NCI-H1092 (cell line): ENCODE results near the gene TMEM238L.

ENCODE experiments used
- DNase-seq: peaks from one replicate; lab custom pipeline; 2025; lab: John Stamatoyannopoulos, UW

TMEM238L gene

DNA sequence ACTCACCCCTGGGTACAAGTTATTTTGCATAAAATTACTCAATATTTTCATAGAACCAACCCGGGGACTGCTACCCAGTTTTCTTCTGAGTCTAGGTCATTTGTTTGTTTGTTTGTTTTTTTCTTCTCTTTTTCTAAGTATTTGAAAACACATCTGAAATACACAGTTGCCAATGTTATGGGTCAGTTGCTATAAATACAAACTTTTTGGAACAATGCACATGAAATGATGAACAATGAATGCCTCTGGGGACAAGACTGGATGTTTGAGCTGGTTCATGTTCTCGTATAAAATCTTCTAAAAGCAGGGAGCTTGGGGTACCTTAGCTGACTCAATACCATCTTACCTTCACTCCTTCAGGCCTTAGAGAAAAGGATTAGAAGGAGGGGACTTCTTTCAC, 30.5 kb downstream of the TMEM238L start:
- no peak for DNase-seq

DNA sequence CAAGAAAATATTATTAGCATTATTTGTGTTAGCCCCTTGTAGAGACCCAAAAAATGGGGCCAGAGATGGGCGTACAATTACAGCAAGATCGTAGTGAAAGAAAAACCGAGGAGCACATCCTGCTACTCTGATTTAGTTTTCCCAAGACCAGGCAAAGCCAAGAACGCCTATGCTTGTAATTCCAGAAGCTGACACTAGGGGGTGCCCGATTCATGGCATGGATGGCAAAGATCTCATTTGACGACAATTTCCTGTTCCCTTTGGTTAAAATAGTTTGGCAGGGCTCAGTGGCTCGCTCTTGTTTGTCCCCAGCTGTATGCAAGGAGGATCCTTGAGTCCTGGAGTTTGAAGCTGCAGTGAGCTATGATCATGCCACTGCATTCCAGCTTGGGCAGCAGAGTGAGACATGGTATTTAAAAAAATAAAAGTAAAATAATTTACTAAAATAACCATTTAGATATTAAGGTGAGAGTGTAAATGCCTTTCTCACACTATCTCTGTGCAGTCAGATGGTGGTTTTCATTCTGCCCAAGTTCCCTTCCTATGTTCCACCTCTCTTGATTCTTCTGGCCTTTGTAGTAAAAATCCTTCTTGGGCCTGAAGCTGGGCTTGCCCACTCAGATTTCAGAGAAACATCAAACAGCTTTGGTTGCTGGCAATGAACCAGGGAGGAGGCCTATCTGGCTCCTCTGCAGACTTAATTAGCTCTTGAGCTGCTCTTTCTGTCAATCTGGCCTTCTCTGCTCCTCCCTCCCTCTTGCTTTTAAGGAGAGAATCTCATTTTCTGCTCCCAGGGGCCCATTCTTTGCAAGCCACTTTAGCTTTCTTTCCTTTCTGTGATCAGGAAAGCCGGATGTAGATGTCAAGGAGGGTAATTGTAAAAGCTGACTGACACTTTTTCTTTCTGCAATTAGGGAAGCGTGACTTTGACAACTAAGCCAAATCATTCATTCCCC, 31.2 kb downstream of the TMEM238L start:
- no peak for DNase-seq

- DNase-seq, result no peak
Measured at GRCh38 chr17:10771148-10771547, 32.8 kb downstream of the TMEM238L start.

DNA sequence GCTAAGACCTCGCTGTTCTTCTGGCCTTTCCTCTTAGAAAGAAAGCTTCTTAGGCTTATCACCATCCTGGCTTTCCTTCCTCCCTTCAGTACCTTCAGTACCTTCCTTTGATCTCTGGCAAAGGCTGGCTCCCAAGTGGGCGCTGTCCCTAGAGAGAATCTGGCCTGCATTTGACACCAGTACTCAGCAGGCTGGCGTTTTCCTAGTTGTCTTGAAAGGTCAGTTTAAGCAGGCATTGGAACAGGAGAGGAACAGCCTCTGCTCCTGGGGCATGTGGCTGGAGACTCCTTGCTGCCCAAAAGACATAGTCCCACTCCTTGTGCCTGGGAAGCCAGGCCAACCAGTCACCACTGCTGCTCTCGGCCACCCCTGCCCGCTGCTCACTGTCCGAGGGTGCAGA, 34.1 kb downstream of the TMEM238L start:
- DNase-seq, result no peak

DNA sequence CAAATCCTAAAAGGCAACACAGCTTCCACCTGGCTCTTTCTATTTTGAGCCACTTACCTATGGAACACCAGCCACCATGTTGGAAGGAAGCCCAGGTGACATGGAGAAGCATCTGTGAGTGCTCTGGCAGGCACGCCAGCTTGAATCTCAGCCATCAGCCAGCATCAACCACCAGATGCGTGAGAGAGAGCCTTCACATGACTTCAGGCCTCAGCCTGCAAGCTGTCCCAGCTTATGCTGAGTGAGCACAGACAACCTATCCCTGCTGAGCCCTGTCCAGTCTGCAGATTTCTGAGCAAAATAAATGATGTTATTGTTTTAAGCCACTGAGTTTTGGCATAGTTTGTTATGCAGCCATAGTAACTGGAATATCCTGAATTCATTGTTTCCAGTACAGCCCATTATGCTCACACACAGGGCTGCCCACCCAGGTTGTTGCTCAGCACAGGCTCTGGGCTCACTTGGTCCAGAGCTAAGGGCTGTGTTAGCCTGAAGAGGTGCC, 35.1 kb downstream of the TMEM238L start:
- DNase-seq, result no peak

GRCh38 chr17:10767232-10767631, 36.7 kb downstream of the TMEM238L start:
- DNase-seq, result no peak

- DNase-seq, result no peak
Measured at GRCh38 chr17:10762037-10762436, 41.9 kb downstream of the TMEM238L start.

DNA sequence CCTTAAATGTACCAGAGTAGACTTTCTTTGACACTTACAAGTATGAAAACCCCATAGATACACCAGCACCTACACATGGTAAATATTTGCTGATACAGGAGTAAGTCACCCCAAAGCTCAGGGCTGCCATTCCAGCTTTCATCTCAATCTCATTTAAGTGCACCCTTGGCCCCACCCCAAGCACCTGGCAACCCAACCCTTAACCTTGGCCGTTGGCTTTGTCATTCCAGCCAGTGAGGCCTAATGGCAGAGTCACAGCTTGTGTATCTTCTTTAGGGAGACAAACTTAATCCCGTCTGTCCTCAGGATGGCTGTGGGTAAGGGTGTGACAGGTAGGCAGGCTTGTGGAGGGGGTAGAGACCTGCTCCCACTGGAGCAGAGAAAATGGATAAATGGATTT, 42.6 kb downstream of the TMEM238L start:
- no peak for DNase-seq

- no peak for DNase-seq
Measured at GRCh38 chr17:10758062-10758461, 45.8 kb downstream of the TMEM238L start.

DNA sequence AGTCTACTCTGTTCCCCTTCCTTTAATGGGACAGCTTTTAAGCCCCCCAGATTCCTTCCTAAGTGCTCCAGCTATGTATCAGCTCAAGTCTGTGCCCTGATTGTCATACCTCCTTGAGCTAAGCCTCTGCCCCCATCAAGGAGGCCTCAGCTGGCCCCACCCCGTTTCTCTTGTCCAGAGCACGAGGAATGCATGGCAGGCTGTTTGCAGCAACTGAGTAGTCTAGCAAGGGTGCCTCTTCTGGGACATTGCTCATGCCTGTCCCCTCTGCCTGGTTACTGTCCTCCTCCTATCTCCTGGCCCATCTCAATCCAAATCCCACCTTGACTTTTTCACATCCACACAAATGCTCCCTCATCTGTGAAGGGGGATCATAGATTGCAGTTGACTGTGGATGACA, 46.3 kb downstream of the TMEM238L start:
- DNase-seq, result no peak

- DNase-seq, result no peak
Measured at GRCh38 chr17:10757067-10757466, 46.8 kb downstream of the TMEM238L start.

DNA sequence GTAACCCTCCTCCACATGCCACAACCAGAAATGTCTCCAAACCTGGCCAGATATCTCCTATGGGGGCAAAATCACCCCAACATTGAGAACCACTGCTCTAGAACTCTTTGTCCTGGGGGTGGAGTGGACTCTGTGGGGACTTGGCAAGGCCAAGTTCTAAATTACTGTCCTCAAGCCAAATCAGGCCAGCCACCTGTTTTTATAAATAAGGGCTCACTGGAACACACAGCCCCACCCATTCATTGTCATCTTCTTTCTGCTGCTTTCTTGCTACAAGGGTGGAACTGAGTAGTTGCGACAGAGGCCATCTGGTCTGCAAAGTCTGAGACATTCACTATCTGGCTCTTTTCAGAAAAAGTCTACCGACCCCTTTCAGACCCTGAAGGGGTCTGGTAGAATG, 47.3 kb downstream of the TMEM238L start:
- DNase-seq, result no peak

- no peak for DNase-seq
Measured at GRCh38 chr17:10756185-10756584, 47.7 kb downstream of the TMEM238L start.

GRCh38 chr17:10755592-10756127, 48.2 kb downstream of the TMEM238L start:
- no peak for DNase-seq

- DNase-seq, result no peak
Measured at GRCh38 chr17:10754861-10755591, 48.9 kb downstream of the TMEM238L start.

- DNase-seq, result no peak
Measured at GRCh38 chr17:10754109-10754508, 49.8 kb downstream of the TMEM238L start.

- no peak for DNase-seq
Measured at GRCh38 chr17:10752696-10753095, 51.2 kb downstream of the TMEM238L start.

- no peak for DNase-seq
Measured at GRCh38 chr17:10751563-10751962, 52.3 kb downstream of the TMEM238L start.

DNA sequence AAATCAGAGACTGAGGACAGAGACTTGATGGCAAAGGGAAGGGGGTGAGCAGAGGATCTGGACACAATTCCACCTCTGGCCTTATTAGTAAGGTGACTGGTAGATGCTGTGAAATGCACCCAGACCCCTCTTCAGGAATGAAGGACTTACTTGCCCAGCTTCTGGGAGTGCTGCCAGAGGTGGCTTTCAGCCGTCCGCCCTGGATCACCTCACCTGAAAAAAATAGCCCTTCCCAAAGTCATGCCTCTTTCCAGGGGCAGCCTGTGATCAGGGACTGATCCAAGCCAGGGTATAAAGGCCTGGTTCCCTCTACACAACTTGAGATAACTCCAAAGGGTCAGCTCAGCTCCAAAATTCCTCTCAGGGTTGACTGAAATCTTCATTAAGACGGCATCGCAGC, 53.7 kb downstream of the TMEM238L start:
- no peak for DNase-seq

DNA sequence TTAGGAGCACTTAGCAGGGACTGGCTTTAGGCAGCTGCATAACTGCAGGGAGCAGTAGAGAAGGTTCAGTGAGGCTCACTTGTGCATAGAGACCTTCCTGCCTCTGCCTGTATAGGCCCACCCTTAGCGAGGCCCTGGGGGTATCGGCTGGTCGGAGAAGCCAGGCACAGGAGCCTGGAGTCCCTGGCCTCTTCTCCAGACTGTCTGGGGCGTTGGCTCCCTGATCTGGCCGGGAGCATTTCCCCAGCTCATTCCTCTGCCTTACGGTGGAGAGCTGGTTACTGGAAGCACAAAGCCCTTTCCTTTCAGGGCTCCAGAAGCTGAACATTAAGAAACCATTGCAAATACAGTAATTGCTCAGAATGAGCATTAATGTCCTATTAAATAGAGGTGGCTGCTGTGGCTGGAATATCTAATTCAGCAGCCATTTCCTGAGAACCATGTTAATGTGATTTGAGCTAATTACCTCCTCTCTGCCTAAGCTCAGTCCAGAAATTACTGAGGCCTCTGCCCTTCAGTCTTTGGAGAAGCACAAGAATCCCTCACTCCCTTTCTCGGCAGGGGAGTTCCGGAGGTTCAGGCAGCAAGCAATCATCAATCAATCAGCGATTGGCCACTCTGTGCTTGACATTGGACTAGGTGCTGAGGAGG, 55.2 kb downstream of the TMEM238L start:
- DNase-seq, result no peak

DNA sequence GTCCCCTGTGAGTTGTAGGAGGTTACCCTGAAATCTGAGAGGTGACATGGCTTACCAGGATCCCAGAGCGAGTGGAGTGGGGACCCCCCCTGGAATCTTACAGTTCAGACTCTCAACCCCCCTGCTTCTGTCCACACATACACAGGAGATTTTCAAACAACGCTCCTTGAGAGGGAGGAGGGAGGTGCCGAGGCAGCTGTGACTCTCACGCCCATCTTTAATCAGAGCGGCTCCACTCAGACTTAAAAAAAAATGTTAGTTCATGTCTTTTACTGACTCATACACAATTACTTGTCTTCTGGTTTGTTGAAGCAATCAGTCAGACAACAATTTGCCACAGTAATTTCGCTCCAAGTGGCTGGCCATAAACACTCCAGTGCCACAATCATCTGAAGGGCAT, 58.7 kb downstream of the TMEM238L start:
- DNase-seq, result no peak
